ENCODE measurements around the gene IZUMO1R. TPM values are rescaled to one million over a fixed set of nuclear protein-coding genes. Genes with fewer than 3 reads are reported as not detected.

Gene IZUMO1R
- total RNA-seq, result not detected

- Histone ChIP-seq H3K4me1 (no peaks in the 10 kb centered on the region), H3K27me3 (no peaks in the 10 kb centered on the region), H3K36me3 (no peaks in the 10 kb centered on the region), H3K9me3 (no peaks in the 10 kb centered on the region), H3K27ac (no peak within 1 kb of the TSS), H3K4me3 (no peak within 1 kb of the TSS)
- no peak for ATAC-seq (ENCODE audit: low FRiP score in 2 of 2)
- DNase-seq, result no peak
- WGBS, 2 donors, result 31 to 32% methylated on average over 13 of the region's 13 CpGs
- TF ChIP-seq POLR2A (IDR thresholded peaks at IDR 0.05) (no peak), POLR2AphosphoS5 (IDR thresholded peaks at IDR 0.05) (no peak), EP300 (IDR thresholded peaks at IDR 0.05) (no peak)
- TF ChIP-seq, protein P1, sequence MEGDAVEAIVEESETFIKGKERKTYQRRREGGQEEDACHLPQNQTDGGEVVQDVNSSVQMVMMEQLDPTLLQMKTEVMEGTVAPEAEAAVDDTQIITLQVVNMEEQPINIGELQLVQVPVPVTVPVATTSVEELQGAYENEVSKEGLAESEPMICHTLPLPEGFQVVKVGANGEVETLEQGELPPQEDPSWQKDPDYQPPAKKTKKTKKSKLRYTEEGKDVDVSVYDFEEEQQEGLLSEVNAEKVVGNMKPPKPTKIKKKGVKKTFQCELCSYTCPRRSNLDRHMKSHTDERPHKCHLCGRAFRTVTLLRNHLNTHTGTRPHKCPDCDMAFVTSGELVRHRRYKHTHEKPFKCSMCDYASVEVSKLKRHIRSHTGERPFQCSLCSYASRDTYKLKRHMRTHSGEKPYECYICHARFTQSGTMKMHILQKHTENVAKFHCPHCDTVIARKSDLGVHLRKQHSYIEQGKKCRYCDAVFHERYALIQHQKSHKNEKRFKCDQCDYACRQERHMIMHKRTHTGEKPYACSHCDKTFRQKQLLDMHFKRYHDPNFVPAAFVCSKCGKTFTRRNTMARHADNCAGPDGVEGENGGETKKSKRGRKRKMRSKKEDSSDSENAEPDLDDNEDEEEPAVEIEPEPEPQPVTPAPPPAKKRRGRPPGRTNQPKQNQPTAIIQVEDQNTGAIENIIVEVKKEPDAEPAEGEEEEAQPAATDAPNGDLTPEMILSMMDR (IDR thresholded peaks at IDR 0.05), result no peak
Observed at GRCh38 chr11:94303966-94304958, at the start of gene IZUMO1R. Gene IZUMO1R, plus strand, starts transcription at chr11:94304580. Its CDS starts 1,057 bp downstream, at chr11:94305637.

DNA sequence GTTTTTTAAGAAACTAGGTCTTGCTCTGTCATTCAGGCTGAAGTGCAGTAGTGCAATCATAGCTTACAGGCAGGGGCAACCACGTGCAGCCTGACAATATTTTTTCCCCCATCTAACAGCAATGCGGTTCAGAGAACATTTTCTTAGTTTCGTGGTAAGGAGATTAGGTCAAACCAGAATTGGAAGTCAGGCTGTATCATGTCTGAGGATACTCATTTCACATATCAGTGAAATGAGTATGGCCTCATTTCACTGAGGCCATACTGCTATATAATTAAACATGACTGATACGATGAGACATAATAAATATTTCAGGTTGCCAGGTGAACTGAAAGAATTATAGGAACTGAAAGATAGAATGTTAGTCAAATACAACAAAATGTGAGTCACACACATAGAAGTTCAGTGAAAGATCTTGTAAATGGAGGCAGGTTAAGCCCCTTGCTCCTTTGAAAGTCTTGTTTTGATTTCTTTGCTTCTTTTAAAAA lies 32.5 kb upstream of the IZUMO1R start:
- 70 to 75% methylated on average over 4 of the region's 4 CpGs for WGBS, 2 donors
- Histone ChIP-seq H3K27me3 (no peaks in the 10 kb centered on the region), H3K9me3 (peaks cover 0 to 3% (median 0%) of the 10 kb centered on the region in 4 donors), H3K4me1 (no peaks in the 10 kb centered on the region), H3K4me3 (no peak overlapping the region), H3K27ac (no peak overlapping the region), H3K36me3 (no peaks in the 10 kb centered on the region)
- DNase-seq (no peak), ATAC-seq (ENCODE audit: low FRiP score in 2 of 2) (no peak)
- TF ChIP-seq, protein P1 (IDR thresholded peaks at IDR 0.05), result no peak
- TF ChIP-seq POLR2A (IDR thresholded peaks at IDR 0.05) (no peak), POLR2AphosphoS5 (IDR thresholded peaks at IDR 0.05) (no peak), EP300 (IDR thresholded peaks at IDR 0.05) (no peak)

DNA sequence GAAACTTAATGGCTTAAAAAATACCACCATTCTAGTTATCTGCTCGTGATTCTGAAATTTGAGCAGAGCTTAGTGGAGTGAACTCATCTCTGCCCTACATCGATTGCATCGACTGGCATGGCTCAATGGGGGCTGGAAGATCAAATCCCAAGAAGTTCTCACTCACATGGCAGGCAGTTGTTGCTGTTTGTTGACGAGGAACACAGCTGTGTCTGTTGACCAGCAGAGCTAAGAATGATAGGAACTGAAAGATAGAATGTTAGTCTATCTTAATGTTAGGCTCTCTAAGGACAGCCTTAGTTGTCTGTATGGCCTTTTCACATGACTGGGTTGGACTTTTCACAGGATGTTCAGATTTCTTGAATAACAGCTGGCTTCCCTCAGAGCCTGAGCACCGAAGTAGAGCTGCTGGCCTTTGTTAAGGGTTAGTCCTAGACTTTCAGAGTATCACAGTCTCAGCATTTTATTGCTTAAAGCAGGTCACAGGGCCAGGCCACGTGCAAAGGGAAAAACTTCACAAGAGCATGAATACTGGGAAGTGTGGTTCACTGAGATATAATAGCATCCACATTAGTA lies 31.6 kb upstream of the IZUMO1R start:
- DNase-seq (no peak), ATAC-seq (ENCODE audit: low FRiP score in 2 of 2) (no peak)
- no peaks in the 10 kb centered on the region for H3K36me3 ChIP-seq
- H3K4me3 ChIP-seq, result no peak overlapping the region
- H3K27ac ChIP-seq, result no peak overlapping the region
- H3K4me1 ChIP-seq, result no peaks in the 10 kb centered on the region
- H3K27me3 ChIP-seq, result no peaks in the 10 kb centered on the region
- TF ChIP-seq, protein P1 (IDR thresholded peaks at IDR 0.05), result no peak
- TF ChIP-seq EP300 (IDR thresholded peaks at IDR 0.05), result no peak
- TF ChIP-seq POLR2AphosphoS5 (IDR thresholded peaks at IDR 0.05), result no peak
- TF ChIP-seq POLR2A (IDR thresholded peaks at IDR 0.05), result no peak
- WGBS, 2 donors, result 56 to 59% methylated on average over 6 of the region's 6 CpGs
- peaks cover 0 to 3% (median 0%) of the 10 kb centered on the region in 4 donors for H3K9me3 ChIP-seq

- no peaks in the 10 kb centered on the region for H3K9me3 ChIP-seq
- TF ChIP-seq, protein P1 (IDR thresholded peaks at IDR 0.05), result no peak
- TF ChIP-seq POLR2AphosphoS5 (IDR thresholded peaks at IDR 0.05), result no peak
- DNase-seq (no peak), ATAC-seq (ENCODE audit: low FRiP score in 2 of 2) (no peak)
- WGBS, 2 donors, result 85 to 90% methylated on average over 3 of the region's 3 CpGs
- H3K4me3 ChIP-seq, result no peak overlapping the region
- H3K36me3 ChIP-seq, result no peaks in the 10 kb centered on the region
- no peaks in the 10 kb centered on the region for H3K4me1 ChIP-seq
- H3K27me3 ChIP-seq, result no peaks in the 10 kb centered on the region
- no peak overlapping the region for H3K27ac ChIP-seq
Observed at GRCh38 chr11:94275961-94276360, 28.4 kb upstream of the IZUMO1R start.

Data from upper lobe of left lung (tissue), 6 donors.